Measurements from ENCODE around the gene CFAP69. TPM values are rescaled to one million over a fixed set of nuclear protein-coding genes. Genes with fewer than 3 reads are reported as not detected.

CFAP69 gene
- total RNA-seq, 1 donor from 2014 or later, result 0.85 TPM

DNA sequence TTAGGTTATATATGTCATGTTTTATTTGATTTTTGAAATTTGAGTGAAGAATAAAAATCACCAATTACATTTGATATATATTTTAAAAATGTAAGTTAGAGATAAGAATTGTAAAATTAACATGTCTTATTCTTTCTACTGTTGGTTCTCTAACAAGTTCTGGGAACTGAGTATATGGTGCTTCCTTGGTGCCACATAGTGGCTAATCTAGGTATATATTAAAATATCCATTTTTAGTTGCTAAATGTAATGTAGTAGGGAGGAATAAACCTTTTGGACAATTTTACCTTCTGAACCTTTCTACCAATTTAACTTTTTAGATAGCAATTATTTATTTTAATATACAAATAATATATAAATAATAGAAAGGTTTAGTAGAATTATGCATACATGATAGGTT is 17.5 kb downstream of the CFAP69 start:
- DNase-seq (ENCODE audit: low spot score in 2 of 2), result no peak
- Histone ChIP-seq H3K36me3 (no peaks in the 10 kb centered on the region), H3K9me3 (no peaks in the 10 kb centered on the region), H3K27ac (no peak overlapping the region), H3K27me3 (no peaks in the 10 kb centered on the region), H3K4me3 (no peak overlapping the region), H3K4me1 (peaks cover 0 to 3% of the 10 kb centered on the region in 2 donors)
- TF ChIP-seq, protein P1, sequence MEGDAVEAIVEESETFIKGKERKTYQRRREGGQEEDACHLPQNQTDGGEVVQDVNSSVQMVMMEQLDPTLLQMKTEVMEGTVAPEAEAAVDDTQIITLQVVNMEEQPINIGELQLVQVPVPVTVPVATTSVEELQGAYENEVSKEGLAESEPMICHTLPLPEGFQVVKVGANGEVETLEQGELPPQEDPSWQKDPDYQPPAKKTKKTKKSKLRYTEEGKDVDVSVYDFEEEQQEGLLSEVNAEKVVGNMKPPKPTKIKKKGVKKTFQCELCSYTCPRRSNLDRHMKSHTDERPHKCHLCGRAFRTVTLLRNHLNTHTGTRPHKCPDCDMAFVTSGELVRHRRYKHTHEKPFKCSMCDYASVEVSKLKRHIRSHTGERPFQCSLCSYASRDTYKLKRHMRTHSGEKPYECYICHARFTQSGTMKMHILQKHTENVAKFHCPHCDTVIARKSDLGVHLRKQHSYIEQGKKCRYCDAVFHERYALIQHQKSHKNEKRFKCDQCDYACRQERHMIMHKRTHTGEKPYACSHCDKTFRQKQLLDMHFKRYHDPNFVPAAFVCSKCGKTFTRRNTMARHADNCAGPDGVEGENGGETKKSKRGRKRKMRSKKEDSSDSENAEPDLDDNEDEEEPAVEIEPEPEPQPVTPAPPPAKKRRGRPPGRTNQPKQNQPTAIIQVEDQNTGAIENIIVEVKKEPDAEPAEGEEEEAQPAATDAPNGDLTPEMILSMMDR (IDR thresholded peaks at IDR 0.05), result peak; percentile 31 to 53 (median 52)
- intact Hi-C loops (cut with DNase I), result loop anchor here (1.0 to 10.0 kb wide), 3 partner anchors 108 to 165 kb away; partner anchors contain the start of genes CLDN12 and STEAP1

DNA sequence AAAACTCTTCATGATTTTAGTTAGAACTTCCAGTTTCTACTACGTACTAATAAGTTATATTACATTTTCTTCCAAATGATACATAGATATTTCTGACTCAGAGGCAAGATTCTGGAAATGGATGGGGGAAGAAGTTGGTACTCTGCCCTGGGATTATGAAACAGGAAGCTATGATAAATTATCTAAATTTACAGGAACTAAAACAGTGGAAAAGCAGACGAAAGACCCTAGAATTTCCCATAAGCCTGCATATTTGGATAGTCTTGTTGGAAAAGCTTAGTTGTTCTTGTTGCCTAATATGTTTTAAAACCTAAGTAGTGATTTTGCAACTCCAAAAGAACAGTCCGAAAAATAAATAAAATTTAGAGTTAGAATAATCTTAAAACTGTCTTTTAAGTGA is 21.8 kb downstream of the CFAP69 start:
- no peak overlapping the region for H3K4me3 ChIP-seq
- TF ChIP-seq, protein P1 (IDR thresholded peaks at IDR 0.05), result no peak
- no peaks in the 10 kb centered on the region for H3K27me3 ChIP-seq

DNA sequence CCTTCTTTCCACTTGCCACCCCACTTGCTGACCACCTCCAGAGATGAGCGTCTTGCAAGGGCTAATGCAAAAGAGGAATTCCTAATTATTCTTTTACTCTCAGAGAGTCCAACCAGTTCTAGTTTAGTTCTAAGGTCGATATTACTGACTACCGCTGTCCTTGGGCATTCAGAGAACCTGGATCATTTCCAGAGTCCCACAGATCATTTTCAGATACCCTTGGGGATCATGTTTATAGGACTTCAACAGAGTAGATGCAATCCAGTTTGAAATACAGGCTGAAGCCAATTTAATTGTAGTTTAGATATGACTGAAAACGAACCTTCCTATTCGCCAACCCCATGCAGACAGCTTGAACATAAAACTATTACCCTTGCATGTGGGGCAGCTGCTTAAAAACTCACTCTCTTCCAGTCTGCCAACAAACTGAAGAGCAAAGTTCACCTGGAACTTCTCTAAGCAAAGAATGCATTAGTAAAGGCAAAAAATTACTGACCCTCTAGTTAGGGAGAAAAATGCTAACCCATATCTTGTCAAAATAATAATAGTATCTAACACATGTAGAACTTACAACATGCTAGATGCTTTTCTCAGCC is 22.4 kb downstream of the CFAP69 start:
- intact Hi-C loops (cut with DNase I), result loop anchor here (10.0 kb wide), 1 partner anchor 137 kb away; the partner anchor contains the start of gene CLDN12
- H3K9me3 ChIP-seq, result no peaks in the 10 kb centered on the region
- peaks cover 0 to 3% of the 10 kb centered on the region in 2 donors for H3K4me1 ChIP-seq
- H3K4me3 ChIP-seq, result no peak overlapping the region
- no peaks in the 10 kb centered on the region for H3K36me3 ChIP-seq
- DNase-seq (ENCODE audit: low spot score in 2 of 2), result no peak
- peak overlapping the region; percentile 12 to 64 for H3K27ac ChIP-seq
- no peaks in the 10 kb centered on the region for H3K27me3 ChIP-seq
- TF ChIP-seq, protein P1 (IDR thresholded peaks at IDR 0.05), result no peak

More for the DNA sequence above, 21.8 kb downstream of the CFAP69 start:
- Histone ChIP-seq H3K27ac (peak overlapping the region; percentile 12 to 64), H3K9me3 (no peaks in the 10 kb centered on the region), H3K36me3 (no peaks in the 10 kb centered on the region), H3K4me1 (peaks cover 0 to 3% of the 10 kb centered on the region in 2 donors)
- intact Hi-C loops (cut with DNase I), result loop anchor here (10.0 kb wide), 1 partner anchor 138 kb away; the partner anchor contains the start of gene CLDN12
- DNase-seq (ENCODE audit: low spot score in 2 of 2), result no peak

DNA sequence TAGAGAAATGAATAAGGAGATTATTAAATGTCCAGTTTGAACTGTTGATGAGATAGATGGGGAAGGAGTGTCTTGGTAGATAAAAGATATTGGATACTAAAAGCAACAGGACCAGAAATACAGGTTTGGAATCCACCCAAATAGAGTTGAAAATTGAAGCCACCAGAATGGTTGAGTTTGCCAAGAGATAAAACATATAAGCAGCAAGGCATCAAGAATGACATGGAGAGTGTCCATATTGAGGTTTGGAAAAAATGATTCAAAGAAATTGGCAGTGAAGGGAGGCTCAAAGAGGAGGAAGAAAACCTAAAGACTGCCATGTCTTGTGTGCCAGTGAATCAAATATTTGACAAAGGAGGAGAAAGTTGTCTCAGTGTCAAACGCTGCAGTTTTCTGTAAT is 24.2 kb downstream of the CFAP69 start:
- TF ChIP-seq, protein P1 (IDR thresholded peaks at IDR 0.05), result no peak
- DNase-seq (ENCODE audit: low spot score in 2 of 2), result no peak
- H3K9me3 ChIP-seq, result no peaks in the 10 kb centered on the region
- intact Hi-C loops (cut with DNase I), result loop anchor here (10.0 kb wide), 1 partner anchor 136 kb away; the partner anchor contains the start of gene CLDN12
- H3K27ac ChIP-seq, result no peak overlapping the region
- H3K36me3 ChIP-seq, result no peaks in the 10 kb centered on the region
- no peaks in the 10 kb centered on the region for H3K27me3 ChIP-seq
- no peak overlapping the region for H3K4me3 ChIP-seq
- peaks cover 0 to 3% of the 10 kb centered on the region in 2 donors for H3K4me1 ChIP-seq

DNA sequence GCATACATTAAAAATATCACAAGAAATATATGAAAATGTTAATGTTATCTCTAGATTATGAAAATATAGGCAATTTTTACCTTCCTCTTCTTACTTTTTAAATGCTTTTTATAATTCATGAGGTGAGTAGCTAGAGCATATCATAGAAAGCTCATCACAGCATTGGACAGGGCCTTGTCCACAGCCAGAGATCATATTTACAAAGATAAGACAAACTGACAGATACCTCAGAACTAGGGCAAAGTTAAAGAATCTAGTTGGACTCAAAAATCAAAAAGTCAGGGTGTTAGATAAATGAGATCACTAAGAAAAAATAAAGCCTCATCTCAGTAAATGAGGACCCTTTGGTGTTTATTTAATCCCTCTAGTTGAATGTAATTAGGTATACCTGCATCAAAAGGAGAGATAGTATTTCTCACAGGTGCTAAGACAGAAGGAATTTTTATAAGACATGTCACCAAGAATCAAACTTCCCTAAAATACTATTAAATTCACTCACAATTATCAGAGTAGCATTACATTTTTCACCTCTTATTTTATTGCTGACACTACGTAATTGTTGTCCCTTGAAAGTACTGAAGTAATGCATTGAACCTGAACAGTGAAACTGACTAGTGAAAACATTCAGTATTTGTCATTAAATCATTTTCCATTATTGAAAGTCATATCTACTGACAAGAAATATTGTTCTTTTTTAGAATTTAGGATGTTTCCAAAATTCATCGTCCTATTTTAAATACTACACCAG is 25.6 kb downstream of the CFAP69 start:
- peaks cover 0 to 3% of the 10 kb centered on the region in 2 donors for H3K4me1 ChIP-seq
- intact Hi-C loops (cut with DNase I), result no loop called here
- H3K9me3 ChIP-seq, result no peaks in the 10 kb centered on the region
- H3K27me3 ChIP-seq, result no peaks in the 10 kb centered on the region
- no peak overlapping the region for H3K27ac ChIP-seq
- DNase-seq (ENCODE audit: low spot score in 2 of 2), result no peak
- H3K4me3 ChIP-seq, result no peak overlapping the region
- no peaks in the 10 kb centered on the region for H3K36me3 ChIP-seq
- TF ChIP-seq, protein P1 (IDR thresholded peaks at IDR 0.05), result no peak
